GM18858 (cell line): ENCODE results near the gene TEX14.

Source experiments
- ATAC-seq: cut with Tn5 transposase; IDR thresholded peaks from one replicate; pipeline ENCODE4 v1.9.1; 2021; ENCODE audit not compliant: unreplicated experiment

Gene TEX14, protein sequence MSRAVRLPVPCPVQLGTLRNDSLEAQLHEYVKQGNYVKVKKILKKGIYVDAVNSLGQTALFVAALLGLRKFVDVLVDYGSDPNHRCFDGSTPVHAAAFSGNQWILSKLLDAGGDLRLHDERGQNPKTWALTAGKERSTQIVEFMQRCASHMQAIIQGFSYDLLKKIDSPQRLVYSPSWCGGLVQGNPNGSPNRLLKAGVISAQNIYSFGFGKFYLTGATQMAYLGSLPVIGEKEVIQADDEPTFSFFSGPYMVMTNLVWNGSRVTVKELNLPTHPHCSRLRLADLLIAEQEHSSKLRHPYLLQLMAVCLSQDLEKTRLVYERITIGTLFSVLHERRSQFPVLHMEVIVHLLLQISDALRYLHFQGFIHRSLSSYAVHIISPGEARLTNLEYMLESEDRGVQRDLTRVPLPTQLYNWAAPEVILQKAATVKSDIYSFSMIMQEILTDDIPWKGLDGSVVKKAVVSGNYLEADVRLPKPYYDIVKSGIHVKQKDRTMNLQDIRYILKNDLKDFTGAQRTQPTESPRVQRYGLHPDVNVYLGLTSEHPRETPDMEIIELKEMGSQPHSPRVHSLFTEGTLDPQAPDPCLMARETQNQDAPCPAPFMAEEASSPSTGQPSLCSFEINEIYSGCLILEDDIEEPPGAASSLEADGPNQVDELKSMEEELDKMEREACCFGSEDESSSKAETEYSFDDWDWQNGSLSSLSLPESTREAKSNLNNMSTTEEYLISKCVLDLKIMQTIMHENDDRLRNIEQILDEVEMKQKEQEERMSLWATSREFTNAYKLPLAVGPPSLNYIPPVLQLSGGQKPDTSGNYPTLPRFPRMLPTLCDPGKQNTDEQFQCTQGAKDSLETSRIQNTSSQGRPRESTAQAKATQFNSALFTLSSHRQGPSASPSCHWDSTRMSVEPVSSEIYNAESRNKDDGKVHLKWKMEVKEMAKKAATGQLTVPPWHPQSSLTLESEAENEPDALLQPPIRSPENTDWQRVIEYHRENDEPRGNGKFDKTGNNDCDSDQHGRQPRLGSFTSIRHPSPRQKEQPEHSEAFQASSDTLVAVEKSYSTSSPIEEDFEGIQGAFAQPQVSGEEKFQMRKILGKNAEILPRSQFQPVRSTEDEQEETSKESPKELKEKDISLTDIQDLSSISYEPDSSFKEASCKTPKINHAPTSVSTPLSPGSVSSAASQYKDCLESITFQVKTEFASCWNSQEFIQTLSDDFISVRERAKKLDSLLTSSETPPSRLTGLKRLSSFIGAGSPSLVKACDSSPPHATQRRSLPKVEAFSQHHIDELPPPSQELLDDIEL (N-terminal part only)

DNA sequence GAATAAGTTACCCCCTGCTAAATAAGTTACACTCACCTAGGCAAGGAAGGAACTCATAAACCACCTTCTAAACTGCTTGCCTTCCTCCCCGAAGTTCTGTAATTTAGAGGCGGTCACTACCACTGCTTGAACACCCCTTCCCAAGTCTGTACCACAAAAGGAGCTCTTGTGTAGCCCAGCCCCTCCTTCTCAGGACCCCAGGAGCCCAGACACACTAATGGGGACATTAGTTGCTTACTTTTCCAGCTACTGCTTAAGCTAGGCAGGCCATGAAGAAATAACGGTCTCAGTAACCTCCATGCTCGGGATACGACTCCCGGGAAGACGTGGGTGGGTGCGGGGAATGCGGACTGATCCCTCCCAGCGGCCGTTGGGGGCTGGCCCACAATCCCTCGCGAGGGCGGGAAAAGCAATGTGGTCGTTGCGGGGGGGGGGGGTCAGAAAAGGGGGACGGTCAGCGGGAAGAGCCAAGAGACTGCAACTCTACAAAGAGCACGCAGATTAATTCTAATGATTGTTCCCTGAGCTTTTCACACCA is at the start of gene TEX14:
TSS of gene TEX14 (minus strand) at position 345 of the 538 bp plus-strand sequence. CDS start 40,044 bp downstream, outside the sequence.
- no peak for ATAC-seq

DNA sequence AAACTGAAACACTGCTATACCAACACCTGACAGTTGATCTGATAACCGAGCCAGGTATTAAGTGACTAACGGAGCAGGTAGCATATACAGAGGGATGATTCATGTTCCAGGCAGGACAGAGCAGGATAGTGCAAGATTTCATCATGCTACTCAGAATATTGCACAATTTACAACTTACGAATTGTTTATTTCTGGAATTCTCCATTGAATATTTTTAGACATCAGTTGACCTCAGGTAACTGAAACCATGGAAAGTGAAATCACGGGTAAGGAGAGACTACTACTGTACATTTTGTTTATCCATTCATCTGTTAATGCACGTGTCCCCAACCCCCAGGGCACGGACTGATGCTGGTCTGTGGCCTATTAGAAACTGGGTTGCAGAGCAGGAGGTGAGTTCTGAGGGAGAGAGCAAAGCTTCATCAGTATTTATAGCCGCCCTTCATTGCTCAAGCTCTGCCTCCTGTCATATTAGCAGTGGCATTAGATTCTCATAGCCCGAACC is 49.3 kb upstream of the TEX14 start:
- no peak for ATAC-seq

DNA sequence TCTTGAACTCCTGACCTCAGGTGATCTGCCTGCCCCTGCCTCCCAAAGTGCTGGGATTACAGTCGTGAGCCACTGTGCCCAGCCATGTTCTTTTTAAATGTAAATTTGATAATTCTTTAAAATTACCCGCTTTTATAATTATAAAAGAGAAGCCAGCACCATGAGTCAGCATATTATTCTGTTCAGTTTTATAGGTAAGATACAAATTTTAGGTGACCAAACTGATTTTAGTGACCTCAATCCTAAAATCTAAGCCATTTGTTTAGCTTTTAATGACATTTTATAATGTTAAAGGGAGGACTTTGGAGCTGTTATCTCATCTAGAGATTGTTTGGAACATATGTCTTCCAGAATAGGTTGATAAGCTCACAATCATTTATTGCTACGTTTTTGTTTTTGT is 43.0 kb upstream of the TEX14 start:
- no peak for ATAC-seq

DNA sequence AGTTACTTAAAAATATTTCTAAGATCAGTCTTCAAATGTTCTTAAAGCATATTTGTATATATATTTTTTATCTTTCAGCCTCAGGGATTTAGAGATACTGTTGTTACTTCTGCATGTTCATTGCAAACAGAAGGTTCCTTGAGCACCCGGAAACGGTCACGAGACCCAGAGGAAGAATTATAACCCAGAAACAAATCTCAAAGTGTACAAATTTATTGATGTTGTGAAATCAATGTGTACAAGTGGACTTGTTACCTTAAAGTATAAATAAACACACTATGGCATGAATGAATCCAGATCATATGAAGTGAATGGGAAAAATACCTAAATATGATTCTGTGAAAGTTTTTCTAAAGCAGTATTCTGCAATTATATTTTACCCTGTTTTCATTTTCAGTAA is 42.2 kb upstream of the TEX14 start:
- no peak for ATAC-seq

DNA sequence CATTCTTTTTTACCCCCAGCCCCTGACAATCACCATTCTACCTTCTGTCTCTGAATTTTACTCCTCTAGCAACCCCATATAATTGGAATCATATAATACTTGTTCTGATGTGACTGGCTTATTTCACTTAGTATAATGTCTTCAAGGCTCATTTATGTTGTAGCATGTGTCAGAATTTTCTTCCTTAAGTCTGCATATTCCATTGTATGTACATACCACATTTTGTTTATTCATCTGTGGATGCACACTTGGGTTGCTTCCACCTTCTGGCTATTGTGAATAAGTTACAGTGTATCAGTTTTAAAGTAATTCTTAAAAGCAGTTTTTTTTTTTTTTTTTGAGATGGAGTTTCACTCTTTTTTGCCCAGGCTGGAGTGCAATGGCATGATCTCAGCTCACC is 39.1 kb upstream of the TEX14 start:
- ATAC-seq: no peak

DNA sequence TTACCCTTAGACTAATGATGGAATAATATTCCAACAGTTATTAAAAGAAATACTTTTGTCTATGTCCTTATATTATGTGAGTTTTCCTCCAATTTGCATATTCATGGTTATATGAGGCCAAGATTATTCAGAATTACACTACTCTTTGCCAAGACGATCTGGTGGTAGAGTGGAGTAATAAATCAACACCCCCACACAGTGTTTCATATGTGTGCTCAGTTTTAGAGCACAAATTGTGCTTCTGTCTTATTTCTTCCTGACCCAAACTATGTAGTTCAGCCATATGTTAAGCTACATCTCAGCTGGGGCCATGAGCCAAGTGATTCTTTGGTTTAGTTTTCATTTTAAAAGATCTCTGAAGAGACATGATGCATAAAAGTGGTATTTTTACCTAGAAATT is 37.0 kb upstream of the TEX14 start:
- ATAC-seq: no peak

DNA sequence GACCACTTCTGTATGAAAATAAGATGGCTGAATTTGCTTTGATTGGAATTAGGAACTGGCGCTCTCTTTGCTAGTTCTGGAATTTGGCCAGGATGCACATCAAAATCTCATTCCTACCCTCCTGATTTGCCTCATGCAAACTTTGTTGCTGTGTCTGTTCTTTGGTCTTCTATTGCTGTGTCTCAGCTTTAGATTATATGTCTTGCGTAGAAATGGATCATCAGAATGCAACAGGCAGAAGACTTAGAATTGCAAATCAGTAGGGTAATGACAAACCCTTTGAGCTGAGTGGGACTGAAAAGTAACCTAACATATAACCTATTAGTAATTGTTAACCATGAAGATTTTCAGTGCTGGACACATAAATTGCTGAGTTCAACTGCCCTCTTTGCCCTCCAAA is 30.9 kb upstream of the TEX14 start:
- ATAC-seq: no peak

DNA sequence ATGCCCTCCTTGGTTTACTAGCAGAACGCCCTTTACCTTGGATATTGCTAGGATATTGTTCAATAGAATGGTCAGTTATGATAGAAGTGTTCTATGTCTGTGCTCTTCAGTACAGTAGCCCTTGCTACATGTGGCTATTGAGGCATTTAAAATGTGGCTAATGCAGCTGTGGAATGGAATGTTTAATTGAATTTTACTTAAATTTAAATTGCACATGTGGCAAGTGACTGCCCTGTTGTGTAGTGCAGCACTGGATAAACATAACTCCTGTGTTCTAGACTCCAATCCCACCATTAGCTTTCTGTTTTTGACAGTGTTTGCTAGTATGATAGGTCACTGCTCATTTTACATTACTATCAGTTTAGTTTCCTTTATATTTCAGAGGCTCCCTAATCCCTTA is 30.4 kb upstream of the TEX14 start:
- ATAC-seq: no peak

DNA sequence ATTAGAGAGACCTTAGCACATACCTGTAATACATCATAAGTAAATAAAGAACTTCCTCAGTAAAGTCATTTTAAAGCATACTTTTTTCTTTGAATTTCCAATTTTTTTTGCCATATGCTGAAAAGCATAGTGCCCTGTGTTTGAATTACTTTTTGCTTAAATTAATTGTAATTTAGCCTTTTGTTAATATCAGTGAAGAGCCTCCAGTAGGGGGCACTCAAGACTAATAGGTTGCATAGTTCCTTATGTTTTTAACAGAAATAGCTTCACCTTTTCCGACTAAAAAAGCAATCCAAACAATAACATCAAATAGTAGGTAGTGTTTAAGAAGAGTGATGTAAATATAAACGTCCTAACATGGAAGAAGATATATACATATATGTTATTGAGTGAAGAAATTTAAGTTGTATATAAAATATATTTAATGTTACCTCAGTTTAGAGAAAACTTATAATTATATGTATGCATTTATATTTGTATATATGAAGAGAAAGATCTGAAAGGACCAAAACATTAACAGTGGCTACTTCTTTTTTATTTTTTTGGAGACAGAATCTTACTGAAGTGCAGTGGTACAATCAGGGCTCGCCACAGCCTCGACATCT is 19.2 kb upstream of the TEX14 start:
- ATAC-seq: no peak

DNA sequence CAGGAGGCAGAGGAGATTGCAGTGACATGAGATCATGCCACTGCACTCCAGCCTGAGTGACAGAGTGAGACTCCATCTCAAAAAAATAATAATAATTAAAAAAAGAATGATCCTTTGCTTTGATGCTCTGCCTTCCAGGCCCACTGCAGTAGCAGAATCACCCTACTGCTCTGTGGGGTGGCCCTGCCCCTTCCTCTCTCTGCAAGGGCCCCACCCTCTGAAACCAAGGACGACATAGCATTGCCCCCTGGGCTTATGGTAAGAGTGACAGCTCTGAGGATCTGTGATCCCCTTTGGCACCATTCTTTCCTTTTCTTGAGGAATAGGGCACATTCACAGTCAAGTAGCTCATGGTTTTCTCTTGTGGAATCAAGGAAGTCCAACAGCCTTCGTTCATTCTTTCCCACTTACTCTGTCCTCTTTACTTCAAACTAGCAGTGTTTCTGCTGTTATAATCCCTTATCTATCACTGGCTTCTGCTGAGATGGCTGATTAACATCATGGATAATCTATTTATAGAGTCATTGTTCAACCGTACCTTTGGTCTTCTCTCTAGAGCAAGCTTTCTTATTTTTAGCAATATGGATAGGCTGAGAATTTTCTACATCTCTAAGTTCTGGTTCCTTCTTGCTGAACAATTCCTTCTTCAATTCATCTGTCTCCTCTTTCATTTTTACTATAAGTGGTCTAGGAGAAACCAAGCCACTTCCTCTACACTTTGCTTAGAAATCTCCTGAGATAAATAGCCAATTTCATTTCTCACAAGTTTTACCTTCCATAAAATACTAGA is 14.7 kb upstream of the TEX14 start:
- ATAC-seq: no peak

DNA sequence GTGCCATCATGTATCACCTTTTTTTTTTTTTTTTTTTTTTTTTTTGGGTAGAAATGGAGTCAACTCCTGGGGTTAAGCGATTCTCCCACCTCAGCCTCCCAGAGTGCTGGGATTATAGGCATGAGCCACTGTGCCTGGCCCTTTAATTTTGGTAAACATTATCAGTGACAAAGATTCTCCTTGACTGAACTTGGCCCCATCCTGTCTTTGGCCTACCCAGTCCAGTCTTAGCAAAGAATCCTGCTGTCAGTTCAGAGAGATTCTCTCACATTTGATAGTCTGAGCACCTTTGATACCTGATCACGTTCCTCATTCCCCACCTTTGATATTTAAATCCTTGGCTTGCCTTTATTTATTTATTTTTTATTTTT is 12.1 kb upstream of the TEX14 start:
- ATAC-seq: no peak

DNA sequence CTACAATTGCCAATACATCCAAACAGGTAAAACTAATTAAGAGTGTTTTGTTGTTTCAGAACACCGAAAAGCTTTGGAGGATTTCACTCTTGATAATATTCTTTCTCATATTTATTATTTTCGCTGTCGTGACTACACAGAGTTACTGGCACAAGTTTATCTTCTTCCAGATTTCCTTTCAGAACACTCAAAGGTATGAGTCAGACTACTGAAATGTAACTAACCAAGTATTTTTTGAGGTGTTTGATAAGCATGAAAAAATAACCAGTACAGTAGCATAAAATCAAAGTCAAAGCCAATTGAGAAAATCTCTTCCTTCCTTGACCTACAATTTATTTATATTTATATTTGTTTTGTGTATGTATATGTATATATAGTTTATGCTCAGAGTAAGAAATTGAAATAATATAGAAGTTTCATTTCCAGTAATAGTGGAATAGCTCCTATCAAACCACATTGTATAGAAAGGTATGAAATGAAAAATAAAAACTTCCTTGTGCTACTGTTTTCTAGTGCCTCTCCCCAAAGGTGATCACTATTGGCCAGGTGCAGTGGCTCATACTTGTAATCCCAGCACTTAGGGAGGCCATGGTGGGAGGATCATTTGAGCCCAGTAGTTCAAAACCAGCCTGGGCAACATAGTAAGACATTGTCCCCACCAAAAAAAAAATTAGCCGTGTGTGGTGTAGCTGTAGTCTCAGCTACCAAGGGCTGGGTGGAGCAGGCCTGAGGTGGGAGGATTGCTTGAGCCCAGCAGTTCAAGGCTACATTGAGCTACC is 11.5 kb upstream of the TEX14 start:
- no peak for ATAC-seq

DNA sequence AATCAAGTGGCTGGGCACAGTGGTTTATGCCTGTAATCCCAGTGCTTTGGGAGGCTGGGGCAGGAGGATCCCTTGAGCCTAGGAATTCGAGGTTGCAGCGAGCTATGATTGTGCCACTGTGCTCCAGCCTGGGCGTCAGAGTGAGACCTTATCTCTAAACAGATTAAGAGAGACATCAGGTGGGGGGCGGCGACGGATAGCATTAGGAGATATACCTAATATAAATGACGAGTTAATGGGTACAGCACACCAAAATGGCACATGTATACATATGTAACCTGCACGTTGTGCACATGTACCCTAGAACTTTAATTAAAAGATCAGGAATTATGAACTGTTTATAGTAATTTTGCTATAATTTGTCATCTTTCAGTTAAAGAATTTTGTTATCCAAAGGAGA is 10.9 kb upstream of the TEX14 start:
- ATAC-seq: no peak

DNA sequence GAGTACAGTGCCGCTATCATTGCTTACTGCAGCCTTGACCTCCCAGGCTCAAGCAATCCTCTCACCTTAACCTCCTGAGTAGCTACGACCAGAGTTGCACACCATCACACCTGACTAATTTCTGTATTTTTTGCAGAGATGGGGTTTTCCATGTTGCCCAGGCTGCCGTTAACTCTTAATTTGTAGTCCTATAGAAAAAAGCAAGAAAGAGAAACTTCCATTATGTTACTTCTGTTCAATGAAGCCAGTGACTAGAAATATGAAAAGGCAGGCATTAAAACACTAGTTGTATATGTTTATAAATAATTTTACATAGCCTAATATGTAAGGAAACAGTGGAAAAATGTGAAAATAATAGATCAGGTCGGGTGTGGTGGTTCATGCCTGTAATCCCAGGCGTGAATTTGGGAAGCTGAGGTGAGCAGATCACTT is 10.2 kb upstream of the TEX14 start:
- no peak for ATAC-seq

DNA sequence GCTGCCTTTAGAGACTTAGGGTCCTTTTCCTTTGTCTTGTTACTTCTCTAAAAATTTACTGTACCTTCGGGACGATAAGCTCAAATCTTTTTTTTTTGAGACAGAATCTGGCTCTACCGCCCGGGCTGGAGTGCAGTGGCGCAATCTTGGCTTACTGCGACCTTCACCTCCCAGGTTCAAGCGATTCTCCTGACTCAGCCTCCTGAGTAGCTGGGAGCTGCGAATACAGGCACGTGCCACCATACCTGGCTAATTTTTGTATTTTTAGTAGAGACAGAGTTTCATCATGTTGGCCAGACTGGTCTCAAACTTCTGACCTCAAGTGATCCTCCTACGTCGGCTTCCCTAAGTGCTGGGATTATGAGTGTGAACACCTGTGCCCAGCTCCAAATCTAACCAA is 7.9 kb upstream of the TEX14 start:
- no peak for ATAC-seq

DNA sequence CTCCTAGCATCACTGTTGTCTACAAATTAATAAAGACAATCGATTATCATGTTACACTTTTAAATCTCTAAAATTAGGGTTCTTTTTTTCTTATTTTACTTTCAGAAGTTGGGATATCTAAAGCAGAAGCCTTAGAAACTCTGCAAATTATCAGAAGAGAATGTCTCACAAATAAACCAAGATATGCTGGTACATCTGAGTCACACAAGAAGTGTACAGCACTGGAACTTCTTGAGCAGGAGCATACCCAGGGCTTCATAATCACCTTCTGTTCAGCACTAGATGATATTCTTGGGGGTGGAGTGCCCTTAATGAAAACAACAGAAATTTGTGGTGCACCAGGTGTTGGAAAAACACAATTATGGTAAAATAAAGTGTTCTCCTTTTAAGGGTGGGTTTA is 3.0 kb upstream of the TEX14 start:
- ATAC-seq: no peak

DNA sequence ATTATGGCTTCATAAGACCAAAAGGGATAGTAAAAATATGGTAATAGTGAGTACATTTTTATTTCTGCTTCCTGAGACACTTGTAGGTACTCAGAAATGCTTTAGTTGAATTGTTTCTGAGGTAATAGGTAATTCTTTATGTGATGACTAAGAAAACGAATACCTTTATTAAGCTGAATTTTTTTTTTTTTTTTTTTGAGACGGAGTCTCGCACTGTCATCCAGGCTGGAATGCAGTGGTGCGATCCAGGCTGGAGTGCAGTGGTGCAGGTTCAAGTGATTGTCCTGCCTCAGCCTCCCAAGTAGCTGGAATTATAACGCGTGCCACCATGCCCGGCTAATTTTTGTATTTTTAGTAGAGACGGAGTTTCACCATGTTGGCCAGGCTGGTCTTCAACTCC is 2.5 kb upstream of the TEX14 start:
- no peak for ATAC-seq

DNA sequence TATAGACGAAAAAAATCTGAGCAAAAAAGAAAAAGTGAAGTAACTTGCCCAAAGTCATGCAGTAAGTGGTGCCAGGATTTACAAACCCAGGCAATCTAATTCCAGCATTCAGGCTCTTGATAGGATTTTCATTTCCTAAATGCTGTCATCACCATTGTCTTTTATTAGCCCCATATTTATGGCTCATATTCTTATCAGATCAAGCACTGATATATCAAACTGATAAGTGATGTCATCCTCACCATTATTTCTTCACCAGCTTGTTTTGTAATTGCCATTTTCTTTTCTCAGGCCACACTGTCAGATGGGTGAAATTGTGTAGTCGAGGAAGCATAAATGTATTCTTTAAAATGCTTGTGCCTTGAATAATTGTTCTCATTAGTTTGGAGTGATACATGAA is 1.9 kb upstream of the TEX14 start:
- no peak for ATAC-seq

DNA sequence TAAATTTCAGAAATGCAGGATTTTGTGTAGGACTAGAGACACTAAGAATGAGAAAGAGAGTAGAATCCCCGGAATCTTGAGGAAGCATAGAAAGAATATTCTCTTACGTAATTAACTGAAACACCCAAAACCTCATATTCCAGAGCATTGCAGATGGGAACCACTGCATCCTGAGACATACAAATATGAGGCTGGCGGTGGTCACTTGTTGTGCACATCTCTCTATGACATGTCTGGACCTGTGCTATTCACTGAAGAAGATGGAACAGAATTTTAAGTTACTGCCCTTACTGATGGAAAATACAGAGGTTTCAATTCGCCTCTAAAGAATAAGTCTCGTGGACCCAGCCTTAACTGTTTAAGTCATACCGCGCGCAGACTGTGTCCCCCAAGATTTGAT is 1.4 kb upstream of the TEX14 start:
- ATAC-seq: no peak
